NCI-H2029 (cell line): Measurements from ENCODE around the gene MCRIP2.
"Not testable (repeated sequence)": the region's sequence is repeated elsewhere in the genome, so short reads cannot be mapped to it uniquely, and the experiment has no call there.

Experiments
- DNase-seq: peaks from one replicate; lab custom pipeline; 2025; lab: John Stamatoyannopoulos, UW

The MCRIP2 gene

GRCh38 chr16:681746-682427 lies 40.3 kb downstream of the MCRIP2 start:
- no peak for DNase-seq

DNA sequence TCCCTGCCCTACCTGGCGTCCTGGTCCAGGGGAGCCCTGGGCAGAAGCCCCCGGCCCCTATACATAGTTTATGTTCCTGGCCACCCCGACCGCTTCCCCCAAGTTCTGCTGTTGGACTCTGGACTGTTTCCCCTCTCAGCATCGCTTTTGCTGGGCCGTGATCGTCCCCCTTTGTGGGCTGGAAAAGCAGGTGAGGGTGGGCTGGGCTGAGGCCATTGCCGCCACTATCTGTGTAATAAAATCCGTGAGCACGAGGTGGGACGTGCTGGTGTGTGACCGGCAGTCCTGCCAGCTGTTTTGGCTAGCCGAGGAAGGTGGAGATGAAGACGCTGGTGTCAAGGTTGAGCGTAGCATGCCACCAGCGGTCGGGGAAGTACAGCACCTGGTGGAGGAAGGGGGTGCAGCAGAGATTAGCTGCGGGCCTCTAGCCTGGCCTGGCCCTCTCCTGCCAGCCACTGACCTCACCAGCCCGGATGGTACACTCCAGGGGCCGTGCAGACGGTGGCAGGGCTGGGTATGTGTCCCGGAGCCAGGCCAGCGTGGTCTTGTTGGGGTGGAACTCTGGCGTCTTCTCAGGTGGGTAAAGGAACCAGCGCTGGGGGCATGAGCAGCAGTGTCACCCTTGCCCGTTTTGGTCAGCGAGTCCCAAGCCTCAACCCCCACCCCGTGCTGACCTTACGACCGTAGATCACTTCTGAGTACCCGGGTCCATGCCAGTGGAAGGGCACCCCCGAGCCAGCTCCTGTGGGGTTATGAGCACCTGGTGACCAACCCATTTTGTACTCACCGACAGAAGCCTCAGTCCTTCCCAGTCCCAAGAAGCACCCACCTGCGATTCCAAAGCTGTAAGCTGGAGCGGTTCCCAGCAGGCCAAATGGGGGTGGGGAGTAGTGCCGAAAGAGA lies 41.1 kb downstream of the MCRIP2 start:
- no peak for DNase-seq

- DNase-seq = no peak
Observed at GRCh38 chr16:683396-684070, 41.9 kb downstream of the MCRIP2 start.

GRCh38 chr16:684071-684794 lies 42.6 kb downstream of the MCRIP2 start, which contains the start of gene JMJD8:
JMJD8 (minus strand) TSS chr16:684334; CDS start chr16:684319, 15 bp downstream.
- DNase-seq = peak; percentile 95

GRCh38 chr16:684961-685696 lies 43.5 kb downstream of the MCRIP2 start:
- DNase-seq = peak; percentile 84

- DNase-seq = peak; percentile 62
Observed at GRCh38 chr16:685967-686366, 44.3 kb downstream of the MCRIP2 start.

GRCh38 chr16:686459-687260 lies 45.0 kb downstream of the MCRIP2 start:
- no peak for DNase-seq

DNA sequence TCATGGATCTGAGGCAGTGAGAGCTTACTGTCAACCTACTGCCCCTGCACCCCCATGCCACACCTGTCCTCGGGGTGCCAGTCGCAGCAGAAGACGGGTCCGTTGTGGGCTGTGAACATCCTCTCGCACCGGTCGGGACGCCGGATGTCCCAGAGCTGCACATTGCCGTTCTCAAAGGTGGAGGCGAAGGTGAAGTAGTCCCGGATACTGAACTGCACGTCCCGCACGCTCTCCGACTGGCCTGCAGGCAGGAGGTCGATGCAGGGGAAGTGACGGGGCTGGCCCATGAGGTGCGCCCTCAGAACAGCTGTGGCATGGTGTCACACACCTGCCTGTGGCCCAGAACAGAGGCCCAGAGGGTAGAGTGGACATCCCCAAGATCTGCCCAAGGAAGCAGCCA lies 45.9 kb downstream of the MCRIP2 start:
- DNase-seq = no peak

- DNase-seq = no peak
Observed at GRCh38 chr16:689175-689897, 47.7 kb downstream of the MCRIP2 start.

DNA sequence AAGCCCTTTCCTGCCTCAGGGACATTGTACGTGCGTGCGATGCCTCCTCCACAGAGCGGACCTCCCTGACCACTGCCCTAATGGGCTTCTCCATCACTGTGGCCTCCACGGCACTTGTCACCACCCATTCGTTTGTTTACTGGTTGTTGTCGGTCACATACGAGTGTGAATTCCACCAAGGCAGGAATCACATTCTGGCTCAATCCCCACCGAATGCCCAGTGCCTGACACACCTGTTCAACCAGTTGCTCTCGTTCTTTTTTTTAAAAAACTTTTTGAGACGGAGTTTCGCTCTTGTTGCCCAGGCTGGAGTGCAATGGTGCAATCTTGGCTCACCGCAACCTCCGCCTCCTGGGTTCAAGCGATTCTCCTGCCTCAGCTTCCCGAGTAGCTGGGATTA lies 49.6 kb downstream of the MCRIP2 start:
- DNase-seq = not testable (repeated sequence)

DNA sequence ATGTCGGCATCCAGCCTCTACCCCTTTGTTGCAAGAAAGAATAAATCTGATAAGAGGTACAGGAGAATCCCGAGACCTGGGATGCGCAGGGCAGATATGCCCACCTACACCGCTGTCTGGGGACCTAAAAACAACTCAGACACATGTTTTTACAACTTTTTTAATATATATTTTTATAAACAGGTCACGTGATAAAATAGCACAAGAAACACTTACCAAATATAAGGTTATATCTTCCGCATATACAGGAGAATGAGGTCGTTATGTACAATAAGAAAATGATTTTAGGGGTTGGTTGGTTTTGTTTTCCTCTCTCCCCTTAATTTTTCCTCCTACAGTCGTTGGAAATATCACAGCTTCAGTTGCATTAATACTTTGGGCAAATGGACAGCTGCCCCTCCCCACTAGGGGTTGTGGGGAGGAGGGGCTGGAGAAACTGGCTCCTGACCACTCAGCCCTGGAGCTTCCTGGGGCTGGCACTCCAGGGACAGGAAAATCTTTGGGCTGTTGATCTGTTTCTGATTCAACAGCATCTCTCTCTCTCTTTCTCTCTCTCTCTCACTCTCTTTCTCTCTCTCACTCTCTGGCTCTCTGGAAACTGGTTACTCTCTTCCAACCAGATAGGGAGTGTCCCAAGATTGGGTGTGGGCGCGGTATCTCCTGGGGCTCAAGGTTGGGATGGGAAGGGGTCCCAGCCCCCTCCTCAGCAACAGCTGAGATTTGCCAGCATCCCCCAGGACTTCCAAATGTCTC lies 50.9 kb downstream of the MCRIP2 start:
- DNase-seq = no peak

GRCh38 chr16:693364-693763 lies 51.7 kb downstream of the MCRIP2 start:
- no peak for DNase-seq

GRCh38 chr16:693766-694165 lies 52.1 kb downstream of the MCRIP2 start:
- no peak for DNase-seq

DNA sequence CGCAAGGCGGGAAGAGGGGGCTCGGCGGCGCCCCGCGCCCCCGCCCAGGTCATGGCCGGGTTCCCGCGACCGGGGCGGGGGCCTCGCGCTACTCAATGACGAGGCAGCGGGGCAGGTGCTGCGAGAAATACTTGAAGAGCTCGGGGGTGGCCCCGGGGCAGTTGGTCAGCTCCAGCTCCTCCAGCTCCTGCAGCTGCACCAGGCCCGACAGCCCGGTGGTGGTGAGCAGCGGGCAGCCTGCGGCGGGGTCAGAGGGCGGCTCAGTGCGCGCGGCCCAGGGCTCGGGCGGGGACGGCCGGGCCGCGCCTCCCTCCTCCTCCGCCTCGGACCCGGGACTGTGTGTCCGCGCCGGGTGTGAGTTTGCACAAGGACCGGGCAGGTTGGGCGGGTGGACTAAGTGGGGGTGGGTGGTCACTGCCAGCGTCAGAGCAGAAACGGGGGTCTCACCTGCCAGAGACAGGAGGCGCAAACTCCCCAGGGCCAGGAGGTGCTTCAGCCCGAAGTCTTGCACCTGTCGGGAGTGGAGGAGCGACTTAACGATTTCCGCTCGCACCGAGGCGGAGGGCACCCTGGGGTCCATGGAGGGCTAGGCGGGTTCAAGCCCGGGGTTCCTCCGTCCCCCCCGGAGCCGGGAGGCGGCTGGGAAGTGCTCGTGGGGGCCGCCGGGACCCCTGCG lies 52.7 kb downstream of the MCRIP2 start:
- no peak for DNase-seq

DNA sequence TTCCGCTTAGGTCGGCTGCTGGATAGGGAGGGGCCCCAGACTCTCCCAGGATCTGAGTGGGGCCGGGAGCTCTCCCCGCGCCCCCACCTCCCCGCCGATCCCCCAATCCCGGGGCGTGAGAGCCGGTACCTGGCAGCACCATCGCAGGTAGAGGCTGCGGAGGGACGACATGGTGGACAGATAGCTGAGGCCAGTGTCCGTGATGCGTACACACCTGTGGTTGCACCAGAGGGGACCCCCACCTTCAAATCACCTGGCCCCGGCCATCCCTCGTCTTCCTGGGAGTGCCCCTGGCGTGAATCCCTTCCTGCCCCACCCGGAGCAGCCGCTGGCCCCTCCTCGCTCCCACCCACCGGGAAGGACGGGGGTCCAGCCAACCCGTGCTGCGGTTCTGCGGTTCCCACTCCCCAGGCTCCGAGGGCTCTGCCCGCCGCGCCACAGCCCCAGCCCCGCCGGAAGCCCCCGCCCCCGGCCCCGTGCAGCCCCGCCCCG lies 53.3 kb downstream of the MCRIP2 start:
- DNase-seq = no peak

DNA sequence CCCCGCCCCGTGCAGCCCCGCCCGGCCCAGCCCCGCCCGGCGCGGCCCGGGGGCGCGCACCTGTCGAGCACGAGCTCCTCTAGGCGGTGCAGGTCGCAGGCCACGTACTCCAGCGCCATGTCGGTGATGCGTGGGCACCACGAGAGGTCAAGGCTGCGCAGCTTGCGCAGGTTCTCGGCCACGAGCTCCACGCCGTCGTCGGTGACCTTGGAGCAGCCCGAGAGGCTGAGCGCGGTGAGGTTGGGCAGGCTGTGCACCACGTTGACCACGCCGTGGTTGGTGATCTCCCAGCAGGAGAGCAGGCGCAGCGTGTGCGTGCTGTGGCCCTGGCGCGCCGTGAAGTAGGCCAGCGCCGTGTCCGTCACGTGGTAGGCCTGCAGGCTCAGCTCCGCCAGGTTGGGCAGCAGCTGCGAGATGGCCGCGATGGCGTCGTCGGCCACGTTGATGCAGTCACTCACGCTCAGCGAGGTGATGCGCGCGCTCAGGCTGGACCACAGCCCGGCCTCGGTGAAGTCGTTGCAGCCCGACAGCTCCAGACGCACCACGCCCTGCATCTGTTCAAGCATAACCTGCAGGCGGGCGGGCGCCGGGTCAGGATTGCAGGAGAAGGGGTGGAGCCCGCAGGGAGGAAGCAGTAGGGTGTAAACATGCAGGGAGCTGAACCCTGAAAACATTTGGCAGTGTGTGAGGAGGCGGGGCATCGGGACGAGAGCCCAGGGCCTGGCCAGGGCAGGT lies 53.9 kb downstream of the MCRIP2 start:
- peak; percentile 90 for DNase-seq
